ENCODE measurements around the gene BICDL2. TPM values are rescaled to one million over a fixed set of nuclear protein-coding genes. Genes with fewer than 3 reads are reported as not detected.

Gene BICDL2
- total and polyA plus RNA-seq, 2 donors (not counting 3 experiments of a cell fraction or from before 2014, with no cell fraction given) = not detected

DNA sequence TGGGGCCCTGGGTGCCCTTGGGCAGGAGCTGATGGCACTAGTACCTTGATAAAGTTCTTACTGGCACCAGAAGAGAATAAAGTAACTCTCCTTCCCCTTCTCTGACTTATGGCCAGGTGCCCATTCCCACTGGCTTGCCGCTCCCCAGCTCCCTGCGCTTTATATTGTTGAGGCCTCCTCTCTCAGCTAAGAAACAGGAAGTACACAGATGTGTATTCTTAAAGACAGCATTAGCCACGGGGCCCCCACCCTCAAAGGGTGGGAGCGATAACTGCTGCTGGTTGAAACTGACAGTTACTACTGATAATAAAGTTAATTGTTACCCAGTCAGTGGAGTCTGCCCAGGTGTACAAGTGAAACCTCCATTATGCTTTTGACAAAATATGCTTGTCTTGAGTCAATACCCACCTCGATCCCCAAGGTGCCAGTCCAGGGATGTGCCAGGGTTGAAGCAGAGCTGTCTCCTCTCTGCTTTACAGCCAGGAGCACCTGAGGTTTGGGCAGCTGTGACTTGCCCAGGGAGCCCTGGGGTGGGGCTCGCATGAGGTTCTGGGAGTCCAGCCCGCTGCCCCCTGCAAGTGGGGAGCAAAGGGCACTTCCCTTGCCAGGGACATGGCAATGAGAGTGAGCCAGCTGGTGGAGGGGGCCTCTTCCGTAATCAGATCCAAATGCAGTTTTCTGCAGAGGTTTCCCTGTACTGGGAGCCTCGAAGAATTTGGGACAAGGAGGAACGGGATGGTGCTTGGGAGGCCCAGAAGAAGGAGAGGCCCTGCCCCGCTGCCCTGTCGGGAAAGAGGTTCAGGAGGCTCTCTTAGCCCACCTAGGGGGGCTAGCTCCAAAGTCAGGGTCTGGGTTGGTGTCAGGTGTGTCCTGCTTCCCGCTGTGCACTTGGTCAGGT lies 29.4 kb downstream of the BICDL2 start:
- BruUV-seq (replicated peaks) = no TSS peak
- POLR2A ChIA-PET = interaction anchor here (1.8 kb wide), 1 partner anchor 13 kb away, joined by 11 read pairs; the partner anchor contains the start of gene TNFRSF12A

More for the DNA sequence above, 29.4 kb downstream of the BICDL2 start:
- H3K79me2 ChIP-seq (ENCODE audit: control insufficient read depth, insufficient read depth, low read length) = no peaks in the 10 kb centered on the region
- no peaks in the 10 kb centered on the region for H3K36me3 ChIP-seq (ENCODE audit: control insufficient read depth in 2 of 2, extremely low read depth in 1 of 2, insufficient read depth in 2 of 2, low read length in 2 of 2)
- H3K4me3 ChIP-seq (replicated peaks in 1 of 3; ENCODE audit: insufficient read depth in 1 of 3, low read depth in 1 of 3, low read length in 3 of 3) = no peak overlapping the region
- no peak for FAIRE-seq
- no peaks in the 10 kb centered on the region for H3K9me3 ChIP-seq (replicated peaks; ENCODE audit: control insufficient read depth, insufficient read depth, low read length)
- intact Hi-C loops (cut with micrococcal nuclease) (no loop called here), dilution Hi-C loops (cut with MboI; ENCODE audit: extremely low pct_ligation_motif_present, low sequenced_read_pairs) (no loop called here)
- no peak overlapping the region for H3K27ac ChIP-seq (ENCODE audit: insufficient read depth, low read depth, low read length)
- H2AFZ ChIP-seq (ENCODE audit: low read depth, low read length) = peak overlapping the region; percentile 77
- peaks cover 16% of the 10 kb centered on the region for H3K4me1 ChIP-seq (ENCODE audit: control insufficient read depth, extremely low read depth, insufficient read depth, low read length)
- H3K4me2 ChIP-seq (ENCODE audit: insufficient read depth, low read length) = no peak overlapping the region
- peaks cover 7 to 8% of the 10 kb centered on the region in 2 experiments for H3K27me3 ChIP-seq (ENCODE audit: control insufficient read depth in 2 of 2, insufficient read depth in 2 of 2, low read length in 2 of 2)
- TF ChIP-seq EZH2 (IDR thresholded peaks at IDR 0.05; ENCODE audit: borderline replicate concordance, low read depth, low read length, severe bottlenecking) = no peak
- no peak for TF ChIP-seq FOS (IDR thresholded peaks at IDR 0.05; ENCODE audit: borderline replicate concordance, insufficient read depth, low read length)
- TF ChIP-seq POLR2A (IDR thresholded peaks at IDR 0.05; ENCODE audit: low read depth, low read length) = no peak
- TF ChIP-seq, protein P1, sequence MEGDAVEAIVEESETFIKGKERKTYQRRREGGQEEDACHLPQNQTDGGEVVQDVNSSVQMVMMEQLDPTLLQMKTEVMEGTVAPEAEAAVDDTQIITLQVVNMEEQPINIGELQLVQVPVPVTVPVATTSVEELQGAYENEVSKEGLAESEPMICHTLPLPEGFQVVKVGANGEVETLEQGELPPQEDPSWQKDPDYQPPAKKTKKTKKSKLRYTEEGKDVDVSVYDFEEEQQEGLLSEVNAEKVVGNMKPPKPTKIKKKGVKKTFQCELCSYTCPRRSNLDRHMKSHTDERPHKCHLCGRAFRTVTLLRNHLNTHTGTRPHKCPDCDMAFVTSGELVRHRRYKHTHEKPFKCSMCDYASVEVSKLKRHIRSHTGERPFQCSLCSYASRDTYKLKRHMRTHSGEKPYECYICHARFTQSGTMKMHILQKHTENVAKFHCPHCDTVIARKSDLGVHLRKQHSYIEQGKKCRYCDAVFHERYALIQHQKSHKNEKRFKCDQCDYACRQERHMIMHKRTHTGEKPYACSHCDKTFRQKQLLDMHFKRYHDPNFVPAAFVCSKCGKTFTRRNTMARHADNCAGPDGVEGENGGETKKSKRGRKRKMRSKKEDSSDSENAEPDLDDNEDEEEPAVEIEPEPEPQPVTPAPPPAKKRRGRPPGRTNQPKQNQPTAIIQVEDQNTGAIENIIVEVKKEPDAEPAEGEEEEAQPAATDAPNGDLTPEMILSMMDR (IDR thresholded peaks at IDR 0.05; ENCODE audit: extremely low read depth in 1 of 2, insufficient read depth in 1 of 2, low read depth in 1 of 2, low read length in 2 of 2) = no peak
- TF ChIP-seq POLR2AphosphoS5 (IDR thresholded peaks at IDR 0.05; ENCODE audit: insufficient read depth, low read depth, low read length) = no peak
- TF ChIP-seq, protein P2, sequence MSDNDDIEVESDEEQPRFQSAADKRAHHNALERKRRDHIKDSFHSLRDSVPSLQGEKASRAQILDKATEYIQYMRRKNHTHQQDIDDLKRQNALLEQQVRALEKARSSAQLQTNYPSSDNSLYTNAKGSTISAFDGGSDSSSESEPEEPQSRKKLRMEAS (IDR thresholded peaks at IDR 0.05; ENCODE audit: insufficient read depth, insufficient read length) = no peak
- no peak for TF ChIP-seq JUN (IDR thresholded peaks at IDR 0.05; ENCODE audit: borderline replicate concordance, insufficient read depth, insufficient read length, low read depth)
- no peak for TF ChIP-seq MYC (IDR thresholded peaks at IDR 0.05; ENCODE audit: low read depth, low read length)
- TF ChIP-seq GATA2 (IDR thresholded peaks at IDR 0.05; ENCODE audit: insufficient read depth, insufficient read length, low read depth, low read length) = no peak
- no peaks in the 10 kb centered on the region for H4K20me1 ChIP-seq (replicated peaks; ENCODE audit: control insufficient read depth, extremely low read depth, insufficient read depth, low read length)
- no peak overlapping the region for H3K9ac ChIP-seq (replicated peaks; ENCODE audit: extremely low read depth, insufficient read depth, low read length)
- DNase-seq (ENCODE audit: low read depth, low spot score) = no peak
- no peaks in the 10 kb centered on the region for H3K9me1 ChIP-seq (replicated peaks; ENCODE audit: control insufficient read depth, extremely low read depth, insufficient read depth, low read length)
- CTCF ChIA-PET = interaction anchor here (1.7 to 1.8 kb wide), 3 partner anchors 13 to 25 kb away, joined by 6 to 10 read pairs (median 8); partner anchors contain the start of gene TNFRSF12A
